H1 (cell line): ENCODE measurements around the gene KLHL2. TPM values are rescaled to one million over a fixed set of nuclear protein-coding genes. Genes with fewer than 3 reads are reported as not detected.

Experiments
- CTCF ChIA-PET: fragments of 300-600 bp; sonication (Branson Sonifier 250); formaldehyde crosslinking; loops from one replicate; lab custom pipeline; 2021; ENCODE audit not compliant: partially characterized antibody; lab: Charles Lee
- POLR2A ChIA-PET: fragments of 300-600 bp; sonication (Branson Sonifier 250); formaldehyde crosslinking; loops from one replicate; lab custom pipeline; 2021; ENCODE audit warnings: inconsistent platforms; ENCODE audit not compliant: partially characterized antibody; lab: Charles Lee
- DNase-seq, 2 experiments: peaks; one replicate each; pipeline versions ENCODE4 v3.0.0 to v3.0.0-alpha.2; 2010 to 2022; ENCODE audit warnings: low spot score in 2 of 2, low read depth in 1 of 2, mixed read lengths in 1 of 2
- FAIRE-seq: peaks from 2 replicates; lab custom pipeline; 2011; peaks lifted over from hg19 to GRCh38; lab: Jason Lieb, UNC
- H2AFZ ChIP-seq: 2 replicates; pipeline ENCODE4 v1.8.1; 2012; ENCODE audit warnings: low read length, inconsistent platforms
- H2AK5ac ChIP-seq: 2 replicates; pipeline ENCODE4 v1.6.1; 2013; ENCODE audit warnings: low read depth, low read length
- H2BK120ac ChIP-seq: replicated peaks from 2 replicates; pipeline ENCODE3; 2013; ENCODE audit warnings: low read depth, low read length, inconsistent platforms
- H2BK12ac ChIP-seq: 2 replicates; pipeline ENCODE4 v1.6.1; 2013; ENCODE audit warnings: low read depth, low read length
- H2BK15ac ChIP-seq: 2 replicates; pipeline ENCODE4 v1.6.1; 2013; ENCODE audit warnings: low read length
- H2BK20ac ChIP-seq: 2 replicates; pipeline ENCODE4 v1.6.1; 2013; ENCODE audit warnings: low read length
- H2BK5ac ChIP-seq: 2 replicates; pipeline ENCODE4 v1.6.1; 2013; ENCODE audit warnings: low read depth, low read length
- H3K14ac ChIP-seq: 2 replicates; pipeline ENCODE4 v1.6.1; 2013; ENCODE audit warnings: inconsistent platforms; ENCODE audit not compliant: insufficient read length
- H3K18ac ChIP-seq: 2 replicates; pipeline ENCODE4 v1.6.1; 2013; ENCODE audit warnings: low read length; ENCODE audit errors: extremely low read depth
- H3K23ac ChIP-seq: 2 replicates; pipeline ENCODE4 v1.6.1; 2013; ENCODE audit warnings: inconsistent platforms; ENCODE audit not compliant: insufficient read length
- H3K23me2 ChIP-seq: 2 replicates; pipeline ENCODE4 v1.6.1; 2013; ENCODE audit warnings: low read depth, low read length
- H3K27ac ChIP-seq: 2 replicates; pipeline ENCODE4 v1.6.1; 2011; ENCODE audit warnings: low read depth, low read length, inconsistent platforms
- H3K27me3 ChIP-seq, 4 experiments: replicated peaks in 1 of 4; 1 replicate in 1 of 4; 2 replicates in 3 of 4; pipeline versions ENCODE4 v1.6.1 to v1.8.1; 2011 to 2013; ENCODE audit warnings: low read length in 3 of 4, mild to moderate bottlenecking in 3 of 4, inconsistent platforms in 2 of 4, mixed read lengths in 2 of 4, moderate library complexity in 1 of 4; ENCODE audit not compliant: control insufficient read depth in 3 of 4, insufficient read depth in 3 of 4; ENCODE audit errors: extremely low read depth in 1 of 4
- H3K36me3 ChIP-seq, 4 experiments: 2 replicates each; pipeline versions ENCODE4 v1.6.1 to v1.8.1; 2011 to 2013; ENCODE audit warnings: mild to moderate bottlenecking in 4 of 4, low read length in 3 of 4, moderate library complexity in 2 of 4, control low read depth in 1 of 4, inconsistent platforms in 1 of 4; ENCODE audit not compliant: insufficient read depth in 4 of 4, control insufficient read depth in 2 of 4
- H3K4ac ChIP-seq: replicated peaks from 2 replicates; pipeline ENCODE3; 2013; ENCODE audit warnings: low read length, low read depth, mixed read lengths, inconsistent platforms; ENCODE audit not compliant: insufficient read length
- H3K4me1 ChIP-seq, 4 experiments: replicated peaks in 1 of 4; 1 replicate in 1 of 4; 2 replicates in 3 of 4; pipeline versions ENCODE4 v1.6.1 to v1.8.1; 2011 to 2013; ENCODE audit warnings: low read length in 3 of 4, inconsistent platforms in 2 of 4, mixed read lengths in 1 of 4; ENCODE audit not compliant: insufficient read depth in 4 of 4, control insufficient read depth in 3 of 4
- H3K4me2 ChIP-seq, 2 experiments: 2 replicates each; pipeline versions ENCODE4 v1.6.1 to v1.8.1; 2011 to 2013; ENCODE audit warnings: low read depth in 2 of 2, low read length in 2 of 2, control low read depth in 1 of 2, inconsistent platforms in 1 of 2, mild to moderate bottlenecking in 1 of 2; ENCODE audit not compliant: insufficient read depth in 1 of 2
- H3K4me3 ChIP-seq, 4 experiments: fragments of 200-600, 300-600 bp in 1 of 4; sonication (generic), shearing (Covaris generic), sonication (Bioruptor Twin) in 1 of 4; 2 replicates each; pipeline versions ENCODE4 v1.5.1 to v1.8.1; 2011 to 2016; ENCODE audit warnings: low read length in 4 of 4, low read depth in 3 of 4, control low read depth in 2 of 4, inconsistent platforms in 2 of 4, mild to moderate bottlenecking in 2 of 4, mixed read lengths in 1 of 4, moderate library complexity in 1 of 4; ENCODE audit not compliant: insufficient read depth in 2 of 4; ENCODE audit errors: extremely low read depth in 1 of 4
- H3K56ac ChIP-seq: replicated peaks from 2 replicates; pipeline ENCODE3; 2013; ENCODE audit warnings: low read depth, mild to moderate bottlenecking, mixed read lengths, low read length, inconsistent platforms; ENCODE audit not compliant: insufficient read length
- H3K79me1 ChIP-seq: 2 replicates; pipeline ENCODE4 v1.6.1; 2013; ENCODE audit warnings: low read depth, low read length, control low read depth
- H3K79me2 ChIP-seq, 2 experiments: 2 replicates each; pipeline versions ENCODE4 v1.6.1 to v1.8.1; 2012 to 2013; ENCODE audit warnings: low read length in 2 of 2, mild to moderate bottlenecking in 2 of 2, inconsistent platforms in 1 of 2; ENCODE audit not compliant: insufficient read depth in 2 of 2, control insufficient read depth in 1 of 2
- H3K9ac ChIP-seq, 4 experiments: replicated peaks in 1 of 4; 1 replicate in 1 of 4; 2 replicates in 3 of 4; pipeline versions ENCODE4 v1.6.1 to v1.8.1; 2011 to 2013; ENCODE audit warnings: low read depth in 3 of 4, low read length in 3 of 4, control low read depth in 2 of 4, mild to moderate bottlenecking in 2 of 4, moderate library complexity in 2 of 4, inconsistent platforms in 1 of 4; ENCODE audit errors: extremely low read depth in 1 of 4
- H3K9me3 ChIP-seq, 2 experiments: 2 replicates each; pipeline versions ENCODE4 v1.6.1 to v1.8.1; 2012 to 2013; ENCODE audit warnings: mild to moderate bottlenecking in 2 of 2, moderate library complexity in 2 of 2, control low read depth in 1 of 2, inconsistent platforms in 1 of 2, low read depth in 1 of 2, low read length in 1 of 2, mixed read lengths in 1 of 2; ENCODE audit not compliant: insufficient read depth in 2 of 2
- H4K20me1 ChIP-seq, 2 experiments: replicated peaks in 1 of 2; 2 replicates each; pipeline versions ENCODE3 to v1.8.1; 2011 to 2013; ENCODE audit warnings: inconsistent platforms in 2 of 2, low read length in 2 of 2, mild to moderate bottlenecking in 1 of 2; ENCODE audit not compliant: insufficient read depth in 2 of 2, control insufficient read depth in 1 of 2
- H4K5ac ChIP-seq: 2 replicates; pipeline ENCODE4 v1.6.1; 2013; ENCODE audit warnings: low read length, low read depth, mixed read lengths, inconsistent platforms; ENCODE audit not compliant: insufficient read length
- H4K8ac ChIP-seq: 2 replicates; pipeline ENCODE4 v1.8.0; 2013; ENCODE audit warnings: mild to moderate bottlenecking, moderate library complexity, low read length, inconsistent platforms; ENCODE audit not compliant: insufficient read depth; ENCODE audit errors: extremely low read depth
- H4K91ac ChIP-seq: replicated peaks from 2 replicates; pipeline ENCODE3; 2013; ENCODE audit warnings: low read length, mixed read lengths, inconsistent platforms; ENCODE audit not compliant: insufficient read length
- ASH2L ChIP-seq: fragments of 200-600, 300-600 bp; sonication (generic); IDR thresholded peaks from one replicate; pipeline ENCODE4 v1.7.1; 2017; ENCODE audit warnings: low read length
- BACH1 ChIP-seq: IDR thresholded peaks from 2 replicates; pipeline ENCODE4 v1.6.1; 2012; ENCODE audit warnings: low read length, improper control_type of control experiment
- CEBPB ChIP-seq: IDR thresholded peaks from 2 replicates; pipeline ENCODE4 v1.6.1; 2012; ENCODE audit warnings: low read depth, low read length
- GABPA ChIP-seq: IDR thresholded peaks from 2 replicates; pipeline ENCODE4 v1.6.1; 2011; ENCODE audit warnings: mild to moderate bottlenecking, low read length, moderate library complexity, borderline replicate concordance; ENCODE audit not compliant: insufficient read depth
- HDAC2 ChIP-seq, 2 experiments: fragments of 300-600 bp in 1 of 2; sonication (generic) in 1 of 2; IDR thresholded peaks; 2 replicates each; pipeline ENCODE4 v1.6.1; 2011 to 2012; ENCODE audit warnings: low read depth in 2 of 2, low read length in 2 of 2, mild to moderate bottlenecking in 2 of 2, moderate library complexity in 2 of 2, borderline replicate concordance in 1 of 2, inconsistent platforms in 1 of 2
- MAFK ChIP-seq: IDR thresholded peaks from 2 replicates; pipeline ENCODE4 v1.6.1; 2012; ENCODE audit warnings: low read depth, mild to moderate bottlenecking, improper control_type of control experiment, low read length
- POLR2A ChIP-seq, 2 experiments: IDR thresholded peaks; 1 replicate in 1 of 2; 2 replicates in 1 of 2; pipeline ENCODE4 v1.6.1; 2011; ENCODE audit warnings: low read depth in 2 of 2, low read length in 2 of 2, mild to moderate bottlenecking in 2 of 2; ENCODE audit errors: control extremely low read depth in 1 of 2
- POU5F1 ChIP-seq: IDR thresholded peaks from 2 replicates; pipeline ENCODE4 v1.6.1; 2011; ENCODE audit warnings: low read depth, mild to moderate bottlenecking, low read length, moderate library complexity
- RAD21 ChIP-seq, 2 experiments: IDR thresholded peaks in 1 of 2; conservative IDR thresholded peaks in 1 of 2; 2 replicates each; pipeline ENCODE4 v1.6.1; 2011; ENCODE audit warnings: low read depth in 2 of 2, low read length in 2 of 2, improper control_type of control experiment in 1 of 2, inconsistent platforms in 1 of 2, mild to moderate bottlenecking in 1 of 2, moderate library complexity in 1 of 2
- SIRT6 ChIP-seq: IDR thresholded peaks from one replicate; pipeline ENCODE4 v1.7.1; 2012; ENCODE audit warnings: low read length, inconsistent platforms
- SP4 ChIP-seq: IDR thresholded peaks from 2 replicates; pipeline ENCODE4 v1.6.1; 2012; ENCODE audit warnings: low read length, inconsistent platforms
- SRF ChIP-seq: IDR thresholded peaks from 2 replicates; pipeline ENCODE4 v1.6.1; 2011; ENCODE audit warnings: mild to moderate bottlenecking, low read depth, low read length, moderate library complexity
- TAF1 ChIP-seq: IDR thresholded peaks from 2 replicates; pipeline ENCODE4 v1.6.1; 2011; ENCODE audit warnings: mild to moderate bottlenecking, low read depth, low read length
- TAF7 ChIP-seq: optimal IDR thresholded peaks from 2 replicates; pipeline ENCODE3; 2011; ENCODE audit warnings: low read depth, mild to moderate bottlenecking, inconsistent platforms, low read length, moderate library complexity, borderline replicate concordance
- ZNF274 ChIP-seq: IDR thresholded peaks from 2 replicates; pipeline ENCODE4 v1.7.0; 2012; ENCODE audit warnings: low read length, borderline replicate concordance; ENCODE audit errors: extremely low read depth
- WGBS, 2 experiments: shearing (Covaris generic) in 1 of 2; methylation state at CpG; one replicate each; pipeline versions ENCODE4 v1.1.6 to v1.1.7; 2013 to 2015; ENCODE audit warnings: low lambda C conversion rate in 2 of 2, mixed read lengths in 2 of 2, inconsistent platforms in 1 of 2, low coverage in 1 of 2, missing lambda C conversion rate in 1 of 2; ENCODE audit not compliant: insufficient replicate concordance in 2 of 2, insufficient coverage in 1 of 2, insufficient read length in 1 of 2; ENCODE audit errors: extremely low coverage in 1 of 2, missing lambda C conversion rate in 1 of 2; 5-methylcytosine and 5-hydroxymethylcytosine counted together
- polyA plus RNA-seq, 7 experiments: library from polyadenylated mRNA; depleted of rRNA in 3 of 7; stranded (reverse) in 5 of 7; unstranded in 2 of 7; fragments of >200 nt in 5 of 7; fragments of 200-250 nt in 2 of 7; gene quantifications; 1 replicate in 5 of 7; 2 replicates in 1 of 7; 4 replicates in 1 of 7; pipeline versions ENCODE4 v1.2.1 to v1.2.3, GENCODE V29; 2011 to 2013; ENCODE audit warnings: missing spikeins in 2 of 7, mixed read lengths in 2 of 7
- total RNA-seq: library from RNA; stranded (reverse); fragmentation: NEBNext Ultra II Directional; extraction: Animal tissue kit (Norgen Biotek cat#: 25700); gene quantifications from 2 replicates; pipeline ENCODE4 v1.2.1, GENCODE V29; 2021
- TF ChIP-seq, protein P1 (sequence below): IDR thresholded peaks from 2 replicates; pipeline ENCODE4 v1.6.1; 2012; ENCODE audit warnings: inconsistent platforms

The KLHL2 gene
- total and polyA plus RNA-seq, 2 of the 8 experiments (the other 6 are each of a cell fraction or from before 2014, with no cell fraction given), result 5.2 to 12.0 TPM

GRCh38 chr4:165175879-165176278 is 31.5 kb upstream of the KLHL2 start:
- H4K91ac ChIP-seq, result no peak overlapping the region
- no peak overlapping the region for H3K23ac ChIP-seq
- no peak overlapping the region for H2BK12ac ChIP-seq
- H3K27ac ChIP-seq, result no peak overlapping the region
- H3K4me3 ChIP-seq, result no peak overlapping the region
- H3K56ac ChIP-seq, result no peak overlapping the region
- no peak overlapping the region for H4K5ac ChIP-seq
- H3K79me1 ChIP-seq, result no peaks in the 10 kb centered on the region
- no peaks in the 10 kb centered on the region for H3K4me1 ChIP-seq
- no peak overlapping the region for H2AFZ ChIP-seq
- no peak overlapping the region for H2BK20ac ChIP-seq
- no peaks in the 10 kb centered on the region for H3K36me3 ChIP-seq
- ChIA-PET POLR2A (interaction anchor here (1.2 kb wide), 1 partner anchor 24 kb away, joined by 3 read pairs; no protein-coding TSS in a partner anchor), CTCF (interaction anchor here (0.8 to 1.6 kb wide), 2 partner anchors 21 to 176 kb away, joined by 3 to 4 read pairs; no protein-coding TSS in a partner anchor)
- H3K9me3 ChIP-seq, result no peaks in the 10 kb centered on the region
- no peak overlapping the region for H2BK120ac ChIP-seq
- no peak overlapping the region for H3K18ac ChIP-seq
- no peak overlapping the region for H4K8ac ChIP-seq
- no peaks in the 10 kb centered on the region for H3K79me2 ChIP-seq
- no peaks in the 10 kb centered on the region for H4K20me1 ChIP-seq
- no peak overlapping the region for H3K4ac ChIP-seq
- no peak overlapping the region for H2BK15ac ChIP-seq
- FAIRE-seq, result no peak
- no peak for DNase-seq
- no peak overlapping the region for H2BK5ac ChIP-seq
- no peak overlapping the region for H3K14ac ChIP-seq
- no peak overlapping the region for H3K4me2 ChIP-seq
- H3K27me3 ChIP-seq, result no peaks in the 10 kb centered on the region
- no peaks in the 10 kb centered on the region for H3K23me2 ChIP-seq
- H2AK5ac ChIP-seq, result no peak overlapping the region
- 85% methylated on average over 7 of the region's 7 CpGs; no CpG with 5 or more reads in 1 of the 2 experiments for WGBS, 2 experiments
- H3K9ac ChIP-seq, result no peak overlapping the region
- TF ChIP-seq POU5F1 (no peak), BACH1 (no peak), RAD21 (IDR thresholded peaks at IDR 0.05 in 1 of 2, conservative IDR thresholded peaks at IDR 0.05 in 1 of 2; ENCODE audit: low read depth in 2 of 2, low read length in 2 of 2) (no peak), CEBPB (no peak), TAF1 (no peak), ZNF274 (no peak), HDAC2 (IDR thresholded peaks at IDR 0.05; ENCODE audit: borderline replicate concordance in 1 of 2, low read depth in 2 of 2, low read length in 2 of 2) (no peak), POLR2A (IDR thresholded peaks at IDR 0.05; ENCODE audit: control extremely low read depth in 1 of 2, low read depth in 2 of 2, low read length in 2 of 2) (no peak), SIRT6 (no peak), SRF (no peak), SP4 (no peak), MAFK (no peak), ASH2L (no peak), TAF7 (no peak), GABPA (no peak)
- TF ChIP-seq, protein P1, sequence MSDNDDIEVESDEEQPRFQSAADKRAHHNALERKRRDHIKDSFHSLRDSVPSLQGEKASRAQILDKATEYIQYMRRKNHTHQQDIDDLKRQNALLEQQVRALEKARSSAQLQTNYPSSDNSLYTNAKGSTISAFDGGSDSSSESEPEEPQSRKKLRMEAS, result no peak
